ENCODE measurements around the gene AP1G2.

GRCh38 chr14:23603103-23603502 lies 35.5 kb upstream of the AP1G2 start:
- no peak for TF ChIP-seq CTCF (conservative IDR thresholded peaks at IDR 0.05; ENCODE audit: low read depth, low read length)
- TF ChIP-seq EZH2 (IDR thresholded peaks at IDR 0.05; ENCODE audit: low read length, unreplicated experiment) = no peak

Measured in PC-3 (cell line).